Endothelial cell of umbilical vein (primary cell): ENCODE measurements around the gene LSP1. TPM values are rescaled to one million over a fixed set of nuclear protein-coding genes. Genes with fewer than 3 reads are reported as not detected.
"Not testable (repeated sequence)": the region's sequence is repeated elsewhere in the genome, so short reads cannot be mapped to it uniquely, and the experiment has no call there.

ENCODE experiments used
- BruUV-seq: library from RNA; stranded (reverse); fragments of 400-500 nt; replicated peaks from 2 replicates; lab custom pipeline; 2021; lab: Mats Ljungman, UMichigan
- CTCF ChIA-PET: fragments of 300-600, 350-600 bp; sonication (Branson Sonifier 250); formaldehyde crosslinking; loops from one replicate; lab custom pipeline; 2021; ENCODE audit warnings: antibody characterized with exemption, inconsistent platforms; lab: Charles Lee
- POLR2A ChIA-PET: fragments of 300-600, 350-600 bp; sonication (Branson Sonifier 250); formaldehyde crosslinking; loops from one replicate; lab custom pipeline; 2021; ENCODE audit warnings: antibody characterized with exemption, inconsistent platforms; lab: Charles Lee
- DNase-seq: peaks from one replicate; pipeline ENCODE4 v3.0.0-alpha.2; 2011; ENCODE audit warnings: low read depth, low spot score
- FAIRE-seq: peaks from 2 replicates; lab custom pipeline; 2011; peaks lifted over from hg19 to GRCh38; lab: Jason Lieb, UNC
- H2AFZ ChIP-seq: 2 replicates; pipeline ENCODE4 v1.6.0; 2012; ENCODE audit warnings: low read depth, low read length, control low read depth, inconsistent platforms
- H3K27ac ChIP-seq: 2 replicates; pipeline ENCODE4 v1.5.1; 2011; ENCODE audit warnings: low read depth, mild to moderate bottlenecking, control low read depth, low read length, moderate library complexity; ENCODE audit not compliant: insufficient read depth
- H3K27me3 ChIP-seq, 2 experiments: 2 replicates each; pipeline versions ENCODE4 v1.6.0 to v1.6.1; 2011; ENCODE audit warnings: low read length in 2 of 2, mixed read lengths in 1 of 2; ENCODE audit not compliant: control insufficient read depth in 2 of 2, insufficient read depth in 2 of 2
- H3K36me3 ChIP-seq, 2 experiments: 2 replicates in 1 of 2; 3 replicates in 1 of 2; pipeline ENCODE4 v1.5.1; 2011; ENCODE audit warnings: low read length in 2 of 2, mild to moderate bottlenecking in 1 of 2, moderate library complexity in 1 of 2; ENCODE audit not compliant: control insufficient read depth in 2 of 2, insufficient read depth in 2 of 2; ENCODE audit errors: extremely low read depth in 1 of 2
- H3K4me1 ChIP-seq: 3 replicates; pipeline ENCODE4 v1.5.1; 2011; ENCODE audit warnings: mild to moderate bottlenecking, low read length; ENCODE audit not compliant: control insufficient read depth, insufficient read depth; ENCODE audit errors: extremely low read depth
- H3K4me2 ChIP-seq: 2 replicates; pipeline ENCODE4 v1.6.1; 2011; ENCODE audit warnings: low read length, control low read depth, mixed read lengths; ENCODE audit not compliant: insufficient read depth
- H3K4me3 ChIP-seq, 3 experiments: fragments of 200-600 bp in 1 of 3; sonication (generic), shearing (Covaris generic) in 1 of 3; replicated peaks in 1 of 3; 2 replicates each; pipeline ENCODE4 v1.5.1; 2011 to 2016; ENCODE audit warnings: control low read depth in 3 of 3, low read length in 3 of 3, mild to moderate bottlenecking in 2 of 3, inconsistent platforms in 1 of 3, low read depth in 1 of 3, moderate library complexity in 1 of 3; ENCODE audit not compliant: insufficient read depth in 1 of 3
- H3K79me2 ChIP-seq: 2 replicates; pipeline ENCODE4 v1.6.0; 2012; ENCODE audit warnings: low read length, inconsistent platforms; ENCODE audit not compliant: control insufficient read depth, insufficient read depth
- H3K9ac ChIP-seq: replicated peaks from 2 replicates; pipeline ENCODE3; 2011; ENCODE audit warnings: low read length, control low read depth; ENCODE audit not compliant: insufficient read depth; ENCODE audit errors: extremely low read depth
- H3K9me1 ChIP-seq: replicated peaks from 3 replicates; pipeline ENCODE4 v1.6.0; 2011; ENCODE audit warnings: mild to moderate bottlenecking, low read length; ENCODE audit not compliant: control insufficient read depth, insufficient read depth; ENCODE audit errors: extremely low read depth
- H3K9me3 ChIP-seq: replicated peaks from 2 replicates; pipeline ENCODE4 v1.5.1; 2012; ENCODE audit warnings: low read length, inconsistent platforms; ENCODE audit not compliant: control insufficient read depth, insufficient read depth
- H4K20me1 ChIP-seq: replicated peaks from 2 replicates; pipeline ENCODE3; 2011; ENCODE audit warnings: mild to moderate bottlenecking, low read length; ENCODE audit not compliant: control insufficient read depth, insufficient read depth; ENCODE audit errors: extremely low read depth
- FOS ChIP-seq: IDR thresholded peaks from 2 replicates; pipeline ENCODE4 v1.6.1; 2011; ENCODE audit warnings: mild to moderate bottlenecking, low read length, moderate library complexity, borderline replicate concordance; ENCODE audit not compliant: insufficient read depth
- GATA2 ChIP-seq: IDR thresholded peaks from 2 replicates; pipeline ENCODE4 v1.7.0; 2011; ENCODE audit warnings: low read depth, mild to moderate bottlenecking, moderate library complexity, mixed read lengths, low read length; ENCODE audit not compliant: insufficient read length, insufficient read depth
- dilution Hi-C: fragments of 300-500 bp; cut with MboI; formaldehyde crosslinking; loops from one replicate; pipeline ENCODE4 v1.15.0; 2019; ENCODE audit warnings: low sequenced_read_pairs; ENCODE audit not compliant: extremely low pct_ligation_motif_present
- intact Hi-C: fragments of 100-400 bp; cut with micrococcal nuclease; formaldehyde crosslinking; loops from one replicate; pipeline ENCODE4 v1.10.0; 2022
- polyA plus RNA-seq, 4 experiments: library from polyadenylated mRNA; depleted of rRNA in 3 of 4; stranded (reverse) in 3 of 4; unstranded in 1 of 4; fragments of >200 nt; gene quantifications; 2 replicates each; pipeline versions ENCODE4 v1.2.1 to v1.2.3, GENCODE V29; 2011 to 2012; ENCODE audit warnings: missing spikeins in 1 of 4
- total RNA-seq: library from RNA; stranded (reverse); gene quantifications from 2 replicates; pipeline ENCODE4 v1.2.3, GENCODE V29; 2021

LSP1 gene
- total and polyA plus RNA-seq, 2 donors (not counting 3 experiments of a cell fraction or from before 2014, with no cell fraction given): not detected

DNA sequence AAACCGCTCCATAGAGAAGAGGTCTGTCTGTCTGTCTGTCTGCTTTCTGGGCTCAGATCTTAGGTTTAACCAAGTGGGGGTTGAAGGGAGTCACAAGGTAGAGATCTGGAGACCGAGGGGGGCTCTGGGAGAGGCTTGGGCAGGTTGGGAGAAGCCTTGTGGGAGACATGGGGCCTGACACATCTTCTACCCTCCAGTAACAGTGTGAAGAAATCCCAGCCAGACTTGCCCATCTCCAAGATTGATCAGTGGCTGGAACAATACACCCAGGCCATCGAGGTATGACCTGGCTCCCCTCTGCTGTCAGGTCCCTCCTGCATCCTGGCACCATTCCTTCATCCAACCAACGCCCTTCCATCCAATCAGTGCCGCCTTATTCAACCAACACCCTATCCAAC lies 31.4 kb downstream of the LSP1 start:
- TF ChIP-seq FOS: no peak
- TF ChIP-seq GATA2: no peak
- BruUV-seq: no TSS peak
- Histone ChIP-seq H3K27me3 (no peaks in the 10 kb centered on the region), H2AFZ (no peak overlapping the region), H3K9me1 (no peaks in the 10 kb centered on the region), H4K20me1 (no peaks in the 10 kb centered on the region), H3K4me3 (no peak overlapping the region), H3K27ac (no peak overlapping the region), H3K36me3 (no peaks in the 10 kb centered on the region), H3K4me2 (no peak overlapping the region), H3K79me2 (no peaks in the 10 kb centered on the region), H3K4me1 (no peaks in the 10 kb centered on the region), H3K9ac (no peak overlapping the region), H3K9me3 (no peaks in the 10 kb centered on the region)
- DNase-seq (no peak), FAIRE-seq (no peak)
- ChIA-PET CTCF (interaction anchor here (1.0 to 3.7 kb wide), 6 partner anchors 51 to 269 kb away, joined by 3 to 262 read pairs (median 68); partner anchors contain the start of gene MRPL23), POLR2A (no interaction called here)
- intact Hi-C loops (no loop called here), dilution Hi-C loops (no loop called here)

DNA sequence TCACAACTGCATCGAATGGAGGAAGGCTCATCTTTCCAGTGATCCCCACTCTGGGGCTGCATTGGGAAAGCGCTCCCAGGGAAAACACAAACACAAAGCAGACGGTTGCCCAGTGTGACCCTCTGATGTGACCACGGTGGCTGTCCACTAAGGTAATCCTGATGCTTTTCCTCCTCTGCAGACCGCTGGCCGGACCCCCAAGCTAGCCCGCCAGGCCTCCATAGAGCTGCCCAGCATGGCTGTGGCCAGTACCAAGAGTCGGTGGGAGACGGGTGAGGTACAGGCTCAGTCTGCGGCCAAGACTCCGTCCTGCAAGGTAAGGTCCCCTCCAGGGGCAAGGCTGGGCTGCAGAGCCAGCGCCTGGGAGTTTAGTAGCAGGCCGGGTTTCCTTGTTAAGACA lies 33.7 kb downstream of the LSP1 start:
- H3K9me3 ChIP-seq, H3K4me1 ChIP-seq, POLR2A ChIA-PET, H3K27me3 ChIP-seq, CTCF ChIA-PET, FAIRE-seq, DNase-seq, H3K36me3 ChIP-seq, BruUV-seq, H3K4me3 ChIP-seq, intact Hi-C loops, H4K20me1 ChIP-seq, H3K4me2 ChIP-seq, H3K27ac ChIP-seq, H3K79me2 ChIP-seq, H3K9me1 ChIP-seq, H3K9ac ChIP-seq, H2AFZ ChIP-seq, dilution Hi-C loops: not testable (repeated sequence)
